ENCODE data around the gene SKOR1. TPM values are rescaled to one million over a fixed set of nuclear protein-coding genes. Genes with fewer than 3 reads are reported as not detected.

The SKOR1 gene
- total and polyA plus RNA-seq, 2 of the 8 experiments (the other 6 are each of a cell fraction or from before 2014, with no cell fraction given) = 0.03 to 0.11 TPM

- TF ChIP-seq ASH2L (IDR thresholded peaks at IDR 0.05; ENCODE audit: low read length) = no peak
- 0 out of 2 replicates have a peak, but pooled peaks have one; percentile 16 for TF ChIP-seq BACH1 (IDR thresholded peaks at IDR 0.05; ENCODE audit: low read length)
- peak; percentile 76 for TF ChIP-seq CREB1 (IDR thresholded peaks at IDR 0.05)
- TF ChIP-seq SIN3A (conservative IDR thresholded peaks at IDR 0.05 in 1 of 2, IDR thresholded peaks at IDR 0.05 in 1 of 2; ENCODE audit: low read depth in 1 of 2, low read length in 2 of 2) = peak; percentile 87 to 92; a peak in 3 of 4 replicates
- no peak for TF ChIP-seq TEAD4 (IDR thresholded peaks at IDR 0.05; ENCODE audit: low read depth, low read length)
- TF ChIP-seq TBP (IDR thresholded peaks at IDR 0.05; ENCODE audit: low read depth, low read length) = no peak
Measured at GRCh38 chr15:67820992-67821783, 4.1 kb upstream of the SKOR1 start (continued).
